ENCODE results near the gene RUVBL1.

- peak; percentile 90 to 99 (median 95) for TF ChIP-seq CTCF (IDR thresholded peaks at IDR 0.05)
- TF ChIP-seq EP300 (IDR thresholded peaks at IDR 0.05) = no peak
- no peak for TF ChIP-seq POLR2A (IDR thresholded peaks at IDR 0.05)
Measured at GRCh38 chr3:128075522-128076482, 47.8 kb downstream of the RUVBL1 start.

Data from ovary (tissue), 3 donors.